HEK293 (cell line): Measurements from ENCODE around the gene ENGASE.

Experiments used
- CTCF ChIP-seq: fragments of 450-650 bp; formaldehyde crosslinking; IDR thresholded peaks from 2 replicates; pipeline ENCODE4 v1.5.1; 2016; ENCODE audit warnings: missing biosample characterization, missing genetic modification characterization
- KLF7 ChIP-seq: fragments of 450-650 bp; formaldehyde crosslinking; IDR thresholded peaks from 2 replicates; pipeline ENCODE4 v1.5.1; 2016; ENCODE audit warnings: missing biosample characterization, missing genetic modification characterization, borderline replicate concordance
- TSHZ1 ChIP-seq: fragments of 450-650 bp; formaldehyde crosslinking; IDR thresholded peaks from 2 replicates; pipeline ENCODE4 v1.5.1; 2016; ENCODE audit warnings: missing biosample characterization, missing genetic modification characterization, borderline replicate concordance
- YY1 ChIP-seq: fragments of 450-650 bp; formaldehyde crosslinking; IDR thresholded peaks from 2 replicates; pipeline ENCODE4 v1.5.1; 2018; ENCODE audit warnings: missing biosample characterization, missing genetic modification characterization
- ZNF223 ChIP-seq: fragments of 450-650 bp; formaldehyde crosslinking; IDR thresholded peaks from 2 replicates; pipeline ENCODE4 v1.5.1; 2016; ENCODE audit warnings: missing biosample characterization, missing genetic modification characterization
- ZNF24 ChIP-seq: fragments of 450-650 bp; formaldehyde crosslinking; IDR thresholded peaks from 2 replicates; pipeline ENCODE4 v1.5.1; 2016; ENCODE audit warnings: missing biosample characterization, missing genetic modification characterization
- ZNF274 ChIP-seq, 2 experiments: fragments of 200-500 bp in 1 of 2; fragments of 450-650 bp in 1 of 2; sonication (Bioruptor generic) in 1 of 2; formaldehyde crosslinking in 1 of 2; IDR thresholded peaks; 2 replicates each; pipeline versions ENCODE4 v1.5.1 to v1.6.1; 2014 to 2016; ENCODE audit warnings: borderline replicate concordance in 1 of 2, inconsistent platforms in 1 of 2, low read length in 1 of 2, missing biosample characterization in 1 of 2, missing genetic modification characterization in 1 of 2
- ZNF518A ChIP-seq: fragments of 450-650 bp; formaldehyde crosslinking; conservative IDR thresholded peaks from 2 replicates; pipeline ENCODE4 v1.5.1; 2016; ENCODE audit warnings: low read depth, missing biosample characterization, missing genetic modification characterization
- ZNF785 ChIP-seq: fragments of 450-650 bp; formaldehyde crosslinking; IDR thresholded peaks from 2 replicates; pipeline ENCODE4 v1.5.1; 2016; ENCODE audit warnings: missing biosample characterization, missing genetic modification characterization
- ZSCAN16 ChIP-seq: fragments of 450-650 bp; formaldehyde crosslinking; IDR thresholded peaks from 2 replicates; pipeline ENCODE4 v1.5.1; 2016; ENCODE audit warnings: missing biosample characterization, missing genetic modification characterization
- ZSCAN23 ChIP-seq: fragments of 450-650 bp; formaldehyde crosslinking; IDR thresholded peaks from 2 replicates; pipeline ENCODE4 v1.5.1; 2016; ENCODE audit warnings: missing biosample characterization, missing genetic modification characterization

- TF ChIP-seq ZNF518A (tag by site-specific recombination) (no peak), CTCF (no peak), ZNF24 (tag by site-specific recombination) (no peak), ZSCAN23 (tag by site-specific recombination) (no peak), ZNF274 (IDR thresholded peaks at IDR 0.05; ENCODE audit: low read length) (no peak), ZNF274 (tag by site-specific recombination; IDR thresholded peaks at IDR 0.05; ENCODE audit: borderline replicate concordance) (no peak), ZNF785 (no peak), TSHZ1 (tag by site-specific recombination) (no peak), YY1 (tag by site-specific recombination) (no peak), KLF7 (tag by site-specific recombination) (no peak), ZNF223 (tag by site-specific recombination) (no peak), ZSCAN16 (tag by site-specific recombination) (no peak)
Observed at GRCh38 chr17:79045001-79045729, 29.5 kb upstream of the ENGASE start.
